Measurements from ENCODE around the gene TRIM64C.
"Not testable (repeated sequence)": the region's sequence is repeated elsewhere in the genome, so short reads cannot be mapped to it uniquely, and the experiment has no call there.

The TRIM64C gene

GRCh38 chr11:49059012-49059411, at the start of gene TRIM64C:
Gene TRIM64C, minus strand, starts transcription at chr11:49059112. Its CDS starts 0 bp downstream, at chr11:49059112.
- DNase-seq = not testable (repeated sequence)

GRCh38 chr11:49102356-49102755, 43.4 kb upstream of the TRIM64C start:
- DNase-seq = not testable (repeated sequence)

GRCh38 chr11:49069897-49070296, 11.0 kb upstream of the TRIM64C start:
- not testable (repeated sequence) for DNase-seq

GRCh38 chr11:49049821-49050220, 9.1 kb downstream of the TRIM64C start:
- DNase-seq = not testable (repeated sequence)

GRCh38 chr11:49048229-49048628, 10.7 kb downstream of the TRIM64C start:
- DNase-seq = not testable (repeated sequence)

GRCh38 chr11:49028523-49028922, 30.4 kb downstream of the TRIM64C start, which contains the start of gene TRIM49B:
Gene TRIM49B, plus strand, starts transcription at chr11:49028823. Its CDS starts 2,777 bp downstream, at chr11:49031600.
- not testable (repeated sequence) for DNase-seq
